ENCODE measurements around the gene LSM5.

Gene LSM5

GRCh38 chr7:32447218-32447617 lies 43.0 kb downstream of the LSM5 start:
- no peaks in the 10 kb centered on the region for H3F3A ChIP-seq (ENCODE audit: insufficient read depth, low read length)
- no peaks in the 10 kb centered on the region for H3K79me2 ChIP-seq (ENCODE audit: insufficient read depth, low read length)
- no peak for TF ChIP-seq CTCF (IDR thresholded peaks at IDR 0.05; ENCODE audit: low read length)
- no peak for TF ChIP-seq EZH2 (IDR thresholded peaks at IDR 0.05; ENCODE audit: borderline replicate concordance, low read length)

GRCh38 chr7:32436146-32436928 lies 53.8 kb downstream of the LSM5 start:
- Histone ChIP-seq H3K9me2 (ENCODE audit: low read depth, low read length) (no peaks in the 10 kb centered on the region), H3K36me3 (ENCODE audit: insufficient read depth, low read length) (no peaks in the 10 kb centered on the region), H3K4me3 (ENCODE audit: low read depth, low read length, poor library complexity, severe bottlenecking) (no peak overlapping the region), H3K4me1 (ENCODE audit: insufficient read depth, low read length, severe bottlenecking) (no peaks in the 10 kb centered on the region), H2AFZ (ENCODE audit: low read length) (no peak overlapping the region), H3K27me3 (ENCODE audit: insufficient read depth, low read length) (no peaks in the 10 kb centered on the region), H4K20me1 (ENCODE audit: insufficient read depth, low read length) (no peaks in the 10 kb centered on the region), H3K79me2 (ENCODE audit: insufficient read depth, low read length) (no peaks in the 10 kb centered on the region), H3K27ac (ENCODE audit: low read depth, low read length, poor library complexity, severe bottlenecking) (no peak overlapping the region), H3K4me2 (ENCODE audit: low read length) (no peak overlapping the region), H3K9me3 (ENCODE audit: low read length) (no peaks in the 10 kb centered on the region), H3K9ac (ENCODE audit: low read length) (no peak overlapping the region), H3F3A (ENCODE audit: insufficient read depth, low read length) (no peaks in the 10 kb centered on the region)
- TF ChIP-seq CTCF (IDR thresholded peaks at IDR 0.05; ENCODE audit: low read length), result no peak
- no peak for TF ChIP-seq EZH2 (IDR thresholded peaks at IDR 0.05; ENCODE audit: borderline replicate concordance, low read length)

More at GRCh38 chr7:32447218-32447617, 43.0 kb downstream of the LSM5 start:
- Histone ChIP-seq H3K4me1 (ENCODE audit: insufficient read depth, low read length, severe bottlenecking) (no peaks in the 10 kb centered on the region), H3K27me3 (ENCODE audit: insufficient read depth, low read length) (no peaks in the 10 kb centered on the region; the same call in 1 of the 2 replicates), H3K9me3 (ENCODE audit: low read length) (no peaks in the 10 kb centered on the region), H3K27ac (ENCODE audit: low read depth, low read length, poor library complexity, severe bottlenecking) (no peak overlapping the region), H3K9ac (ENCODE audit: low read length) (no peak overlapping the region), H3K9me2 (ENCODE audit: low read depth, low read length) (no peaks in the 10 kb centered on the region), H3K4me2 (ENCODE audit: low read length) (no peak overlapping the region), H2AFZ (ENCODE audit: low read length) (no peak overlapping the region), H4K20me1 (ENCODE audit: insufficient read depth, low read length) (no peaks in the 10 kb centered on the region), H3K36me3 (ENCODE audit: insufficient read depth, low read length) (no peaks in the 10 kb centered on the region), H3K4me3 (ENCODE audit: low read depth, low read length, poor library complexity, severe bottlenecking) (no peak overlapping the region)

Data from OCI-LY1 (cell line).